Progenitor cell of endocrine pancreas (in vitro differentiated cells): ENCODE measurements around the gene SPO11. TPM values are rescaled to one million over a fixed set of nuclear protein-coding genes. Genes with fewer than 3 reads are reported as not detected.

Experiments used
- DNase-seq: peaks from one replicate; pipeline ENCODE4 v3.0.0; 2021; ENCODE audit warnings: low spot score; ENCODE audit not compliant: unreplicated experiment
- H3K27ac Mint-ChIP-seq: 2 replicates; pipeline ENCODE4 v1.8.0; 2021; ENCODE audit warnings: mild to moderate bottlenecking, moderate library complexity, mixed read lengths
- H3K27me3 Mint-ChIP-seq: 2 replicates; pipeline ENCODE4 v1.8.0; 2021; ENCODE audit warnings: mixed read lengths
- H3K36me3 Mint-ChIP-seq: 2 replicates; pipeline ENCODE4 v1.8.0; 2022; ENCODE audit warnings: mixed read lengths; ENCODE audit not compliant: insufficient read depth
- H3K4me1 Mint-ChIP-seq: 2 replicates; pipeline ENCODE4 v1.8.0; 2021; ENCODE audit warnings: low read depth, mixed read lengths
- H3K4me3 Mint-ChIP-seq: 2 replicates; pipeline ENCODE4 v1.8.0; 2021; ENCODE audit warnings: low read depth, mild to moderate bottlenecking, moderate library complexity, mixed read lengths
- H3K9me3 Mint-ChIP-seq: 2 replicates; pipeline ENCODE4 v1.8.0; 2021; ENCODE audit warnings: low read depth, mixed read lengths
- total RNA-seq: library from RNA; stranded (reverse); gene quantifications from 2 replicates; pipeline ENCODE4 v1.2.1, GENCODE V29; 2021
- TF ChIP-seq, protein P1 (sequence below): fragments of 200-600 bp; sonication (generic); IDR thresholded peaks from one replicate; pipeline ENCODE4 v1.5.0; 2021; ENCODE audit warnings: antibody characterized with exemption, mild to moderate bottlenecking; ENCODE audit not compliant: unreplicated experiment

The SPO11 gene
- total RNA-seq, 1 donor from 2014 or later, result not detected

DNA sequence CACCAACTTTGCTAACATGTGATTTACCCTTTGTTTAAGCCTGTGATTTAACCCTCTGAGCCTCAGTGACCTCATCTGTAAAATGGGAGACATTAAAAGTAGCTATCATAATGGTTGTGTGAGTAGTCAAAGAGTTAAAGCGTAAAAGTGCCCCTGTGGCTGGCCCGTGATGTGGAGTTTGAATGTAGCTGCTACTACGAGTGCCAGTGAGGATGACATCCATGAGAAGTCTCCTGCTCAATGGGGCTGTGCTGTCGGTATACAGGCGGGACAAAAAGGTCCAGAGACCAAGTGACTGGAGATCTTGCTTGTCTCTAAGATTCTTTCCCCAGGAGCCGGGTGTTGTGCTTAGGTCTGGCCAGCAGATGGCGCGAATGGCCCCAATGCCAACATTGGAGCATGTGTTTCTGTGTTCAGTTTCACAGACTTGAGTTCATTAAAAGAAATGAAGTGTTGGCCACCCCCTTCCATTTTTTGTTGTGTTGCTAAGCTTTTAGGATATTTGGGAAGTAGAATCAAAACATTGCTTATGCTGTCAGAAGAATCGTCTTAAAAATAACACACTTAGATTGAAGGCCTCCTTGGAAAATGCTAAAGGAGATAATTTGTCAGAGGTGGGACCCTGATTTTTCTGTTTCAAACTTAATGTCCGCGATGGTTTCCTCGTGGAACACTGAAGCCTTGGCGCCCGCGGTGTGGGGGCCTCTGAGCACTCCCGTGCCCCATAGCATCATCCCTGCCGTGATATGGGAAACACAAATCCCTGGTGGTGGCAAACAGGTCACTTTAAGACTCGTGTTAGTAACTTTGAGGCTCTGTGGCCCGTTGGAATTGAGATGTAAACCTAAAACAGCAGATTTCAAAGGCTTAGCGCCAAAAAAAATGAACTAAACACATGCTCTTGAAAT is 52.2 kb downstream of the SPO11 start:
- Mint-ChIP-seq H3K27ac (no peak overlapping the region), H3K4me1 (no peaks in the 10 kb centered on the region), H3K9me3 (no peaks in the 10 kb centered on the region), H3K4me3 (no peak overlapping the region), H3K27me3 (no peaks in the 10 kb centered on the region), H3K36me3 (peaks cover 5% of the 10 kb centered on the region)
- TF ChIP-seq, protein P1, sequence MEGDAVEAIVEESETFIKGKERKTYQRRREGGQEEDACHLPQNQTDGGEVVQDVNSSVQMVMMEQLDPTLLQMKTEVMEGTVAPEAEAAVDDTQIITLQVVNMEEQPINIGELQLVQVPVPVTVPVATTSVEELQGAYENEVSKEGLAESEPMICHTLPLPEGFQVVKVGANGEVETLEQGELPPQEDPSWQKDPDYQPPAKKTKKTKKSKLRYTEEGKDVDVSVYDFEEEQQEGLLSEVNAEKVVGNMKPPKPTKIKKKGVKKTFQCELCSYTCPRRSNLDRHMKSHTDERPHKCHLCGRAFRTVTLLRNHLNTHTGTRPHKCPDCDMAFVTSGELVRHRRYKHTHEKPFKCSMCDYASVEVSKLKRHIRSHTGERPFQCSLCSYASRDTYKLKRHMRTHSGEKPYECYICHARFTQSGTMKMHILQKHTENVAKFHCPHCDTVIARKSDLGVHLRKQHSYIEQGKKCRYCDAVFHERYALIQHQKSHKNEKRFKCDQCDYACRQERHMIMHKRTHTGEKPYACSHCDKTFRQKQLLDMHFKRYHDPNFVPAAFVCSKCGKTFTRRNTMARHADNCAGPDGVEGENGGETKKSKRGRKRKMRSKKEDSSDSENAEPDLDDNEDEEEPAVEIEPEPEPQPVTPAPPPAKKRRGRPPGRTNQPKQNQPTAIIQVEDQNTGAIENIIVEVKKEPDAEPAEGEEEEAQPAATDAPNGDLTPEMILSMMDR, result peak; percentile 88
- peak; percentile 73 for DNase-seq

DNA sequence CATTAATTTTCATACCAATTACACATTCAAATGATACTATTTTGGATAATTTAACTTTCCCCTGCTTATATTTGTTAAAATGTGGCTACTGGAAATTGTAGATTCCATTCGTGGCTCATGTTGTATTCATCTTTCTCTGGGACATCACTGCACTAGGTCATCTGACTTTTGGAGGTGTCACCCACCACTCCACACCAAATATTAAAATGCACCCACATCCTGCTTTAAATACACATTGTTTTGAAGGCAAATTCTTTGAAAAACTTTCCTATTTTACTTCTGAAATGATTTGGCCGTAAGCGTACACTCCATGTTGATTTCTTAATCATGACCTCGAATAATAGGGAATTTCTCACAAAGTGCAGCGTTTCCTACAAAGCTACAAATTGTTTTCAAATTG is 52.9 kb downstream of the SPO11 start:
- no peaks in the 10 kb centered on the region for H3K9me3 Mint-ChIP-seq
- H3K27ac Mint-ChIP-seq, result no peak overlapping the region
- DNase-seq, result no peak
- H3K27me3 Mint-ChIP-seq, result no peaks in the 10 kb centered on the region
- no peak overlapping the region for H3K4me3 Mint-ChIP-seq
- H3K4me1 Mint-ChIP-seq, result no peaks in the 10 kb centered on the region
- TF ChIP-seq, protein P1, result no peak
- H3K36me3 Mint-ChIP-seq, result peaks cover 3% of the 10 kb centered on the region

DNA sequence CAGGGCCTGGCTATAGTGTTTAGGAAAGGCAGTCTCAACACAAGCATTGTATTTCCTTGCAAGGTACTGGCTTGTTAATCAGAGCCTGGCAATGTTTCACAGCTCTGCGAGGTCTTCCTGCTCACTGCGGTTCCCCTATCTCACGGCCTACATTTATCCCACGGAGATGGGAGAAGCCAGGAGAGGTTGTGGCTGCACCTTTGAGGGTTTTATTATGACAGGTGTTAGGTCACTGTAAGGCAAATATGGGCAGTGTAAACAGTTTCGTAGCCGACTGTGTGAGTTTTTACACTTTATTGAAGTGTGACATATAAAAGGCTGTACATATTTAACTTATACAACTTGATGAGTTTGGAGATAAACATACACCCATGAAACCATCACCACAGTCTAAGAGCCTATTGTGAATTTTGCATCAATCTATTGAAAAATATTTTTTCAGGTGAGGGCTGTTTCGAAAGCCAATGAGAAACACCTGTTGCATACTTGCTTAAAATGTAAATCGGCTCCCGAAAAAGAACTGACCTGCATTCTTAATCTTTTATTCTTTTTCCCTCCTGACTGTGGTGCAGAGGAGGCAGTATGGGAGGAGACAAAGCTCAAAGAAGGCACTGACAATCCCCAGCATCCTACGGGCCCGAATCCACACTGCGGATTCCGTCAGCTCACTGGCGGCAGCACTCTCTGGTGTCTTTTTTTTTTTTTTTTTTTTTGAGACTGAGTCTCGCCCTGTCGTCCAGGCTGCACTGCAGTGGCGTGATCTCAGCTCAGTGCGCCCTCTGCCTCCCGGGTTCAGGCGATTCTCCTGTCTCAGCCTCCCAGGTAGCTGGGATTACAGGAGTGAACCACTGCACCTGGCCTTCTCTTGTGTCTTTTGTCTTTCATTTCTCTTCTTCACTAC is 54.1 kb downstream of the SPO11 start:
- H3K27ac Mint-ChIP-seq, result no peak overlapping the region
- peaks cover 2% of the 10 kb centered on the region for H3K36me3 Mint-ChIP-seq
- TF ChIP-seq, protein P1, result no peak
- H3K4me1 Mint-ChIP-seq, result no peaks in the 10 kb centered on the region
- DNase-seq, result no peak
- H3K27me3 Mint-ChIP-seq, result no peaks in the 10 kb centered on the region
- no peak overlapping the region for H3K4me3 Mint-ChIP-seq
- H3K9me3 Mint-ChIP-seq, result no peaks in the 10 kb centered on the region

GRCh38 chr20:57384486-57384885 is 54.9 kb downstream of the SPO11 start:
- TF ChIP-seq, protein P1, result no peak
- no peak for DNase-seq
- Mint-ChIP-seq H3K4me3 (no peak overlapping the region), H3K36me3 (peaks cover 2% of the 10 kb centered on the region), H3K27ac (no peak overlapping the region), H3K27me3 (peaks cover under 1% of the 10 kb centered on the region), H3K9me3 (no peaks in the 10 kb centered on the region), H3K4me1 (peaks cover under 1% of the 10 kb centered on the region)
